ENCODE results near the gene ELMOD3.

DNA sequence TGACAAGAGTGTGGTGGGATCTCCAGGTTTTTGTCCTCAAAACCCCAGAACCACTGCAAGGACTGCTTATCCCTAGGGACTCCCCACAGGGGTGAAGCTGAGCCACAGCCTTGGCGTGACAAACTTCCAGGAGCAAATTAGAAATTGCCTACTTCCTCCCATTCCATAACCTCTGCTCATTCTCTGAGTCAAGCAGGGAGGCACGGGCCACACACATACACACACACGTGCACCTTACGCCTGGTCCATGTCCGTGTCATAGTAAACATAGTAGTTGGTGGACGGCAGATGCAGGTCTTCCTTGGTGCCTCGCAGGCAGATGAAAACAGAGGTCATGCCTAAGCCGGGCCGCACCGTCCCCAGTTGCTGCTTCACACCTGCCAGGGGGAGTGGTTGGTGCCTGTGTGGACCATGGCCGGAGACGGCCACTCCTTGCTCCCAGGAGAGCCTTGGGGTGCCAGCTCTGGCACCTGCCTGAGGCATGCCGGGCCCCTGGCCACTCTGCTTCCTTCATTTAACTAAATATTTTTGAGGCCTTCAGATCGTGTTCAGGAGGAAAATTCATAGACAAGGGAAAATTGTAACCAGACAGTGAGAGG lies 10.1 kb upstream of the ELMOD3 start:
- TF ChIP-seq SMC3 (conservative IDR thresholded peaks at IDR 0.05; ENCODE audit: poor library complexity) (no peak), EP300 (conservative IDR thresholded peaks at IDR 0.05; ENCODE audit: poor library complexity, severe bottlenecking) (no peak), TAF1 (IDR thresholded peaks at IDR 0.05; ENCODE audit: low read depth) (no peak)

All from neural cell (in vitro differentiated cells).